NCI-H748 (cell line): ENCODE data around the gene SLC24A3.

Source experiments
- DNase-seq: peaks from one replicate; lab custom pipeline; 2025; ENCODE audit not compliant: unreplicated experiment; lab: John Stamatoyannopoulos, UW

SLC24A3 gene

GRCh38 chr20:19212469-19212815, at the start of gene SLC24A3:
Gene SLC24A3 (plus strand): TSS chr20:19212642.
- no peak for DNase-seq

- DNase-seq = no peak
Measured at GRCh38 chr20:19170148-19170547, 42.3 kb upstream of the SLC24A3 start.

GRCh38 chr20:19172637-19173036, 39.8 kb upstream of the SLC24A3 start:
- no peak for DNase-seq

GRCh38 chr20:19176470-19177052, 35.9 kb upstream of the SLC24A3 start:
- DNase-seq = no peak

GRCh38 chr20:19181552-19181951, 30.9 kb upstream of the SLC24A3 start:
- DNase-seq = no peak

GRCh38 chr20:19185083-19185482, 27.4 kb upstream of the SLC24A3 start:
- DNase-seq = no peak

- no peak for DNase-seq
Measured at GRCh38 chr20:19193349-19193748, 19.1 kb upstream of the SLC24A3 start.

- peak; percentile 73 for DNase-seq
Measured at GRCh38 chr20:19205981-19206396, 6.5 kb upstream of the SLC24A3 start.

GRCh38 chr20:19207541-19207940, 4.9 kb upstream of the SLC24A3 start:
- DNase-seq = no peak

- DNase-seq = no peak
Measured at GRCh38 chr20:19210391-19211155, 1.9 kb upstream of the SLC24A3 start.

GRCh38 chr20:19211252-19211651, 1.2 kb upstream of the SLC24A3 start:
- DNase-seq = no peak

GRCh38 chr20:19211661-19212468, 577 bp upstream of the SLC24A3 start:
- DNase-seq = peak; percentile 63

GRCh38 chr20:19212821-19213502, 520 bp downstream of the SLC24A3 start:
- DNase-seq = peak; percentile 89

GRCh38 chr20:19213946-19214490, 1.6 kb downstream of the SLC24A3 start:
- DNase-seq = no peak

GRCh38 chr20:19218411-19218810, 6.0 kb downstream of the SLC24A3 start:
- DNase-seq = no peak

- no peak for DNase-seq
Measured at GRCh38 chr20:19222520-19223040, 10.1 kb downstream of the SLC24A3 start.

- no peak for DNase-seq
Measured at GRCh38 chr20:19223640-19224039, 11.2 kb downstream of the SLC24A3 start.

- no peak for DNase-seq
Measured at GRCh38 chr20:19231359-19232035, 19.1 kb downstream of the SLC24A3 start.

GRCh38 chr20:19232997-19233794, 20.8 kb downstream of the SLC24A3 start:
- DNase-seq = no peak
